Panc1 (cell line): ENCODE data around the gene NFKB1. TPM values are rescaled to one million over a fixed set of nuclear protein-coding genes. Genes with fewer than 3 reads are reported as not detected.

ENCODE experiments used
- ATAC-seq: fragments of 200-7000 bp; cut with Tn5 transposase; 2 replicates; pipeline ENCODE4 v1.9.1; 2020; ENCODE audit warnings: mild to moderate bottlenecking, moderate library complexity
- BruUV-seq: library from RNA; stranded (reverse); fragments of 400-500 nt; replicated peaks from 2 replicates; lab custom pipeline; 2021; lab: Mats Ljungman, UMichigan
- CTCF ChIA-PET: fragments of 300-600 bp; sonication (Branson Sonifier 250); formaldehyde crosslinking; loops from one replicate; lab custom pipeline; 2022; ENCODE audit warnings: antibody characterized with exemption; lab: Charles Lee
- POLR2A ChIA-PET: fragments of 300-600 bp; sonication (Branson Sonifier 250); formaldehyde crosslinking; loops from one replicate; lab custom pipeline; 2022; ENCODE audit warnings: antibody characterized with exemption; lab: Charles Lee
- DNase-seq: peaks from one replicate; pipeline ENCODE4 v3.0.0-alpha.2; 2010; ENCODE audit warnings: low read depth, low spot score
- H3K27ac ChIP-seq: 2 replicates; pipeline ENCODE4 v1.5.1; 2011; ENCODE audit warnings: mild to moderate bottlenecking, low read length, inconsistent platforms
- H3K27me3 ChIP-seq: fragments of 200-500 bp; sonication (Bioruptor generic); 2 replicates; pipeline ENCODE4 v1.6.0; 2014; ENCODE audit warnings: low read length, inconsistent platforms; ENCODE audit not compliant: control insufficient read depth, insufficient read depth
- H3K36me3 ChIP-seq: fragments of 200-500 bp; sonication (Bioruptor generic); 2 replicates; pipeline ENCODE4 v1.5.1; 2014; ENCODE audit warnings: inconsistent platforms, mild to moderate bottlenecking, low read length, moderate library complexity; ENCODE audit not compliant: control insufficient read depth, insufficient read depth
- H3K4me1 ChIP-seq: 2 replicates; pipeline ENCODE4 v1.5.1; 2011; ENCODE audit warnings: inconsistent platforms, mild to moderate bottlenecking, low read length, moderate library complexity; ENCODE audit not compliant: control insufficient read depth, insufficient read depth
- H3K4me3 ChIP-seq, 2 experiments: 2 replicates each; pipeline ENCODE4 v1.5.1; 2011 to 2012; ENCODE audit warnings: low read depth in 2 of 2, low read length in 2 of 2, mild to moderate bottlenecking in 2 of 2, inconsistent platforms in 1 of 2, moderate library complexity in 1 of 2
- H3K9me3 ChIP-seq: fragments of 200-500 bp; sonication (Bioruptor generic); 2 replicates; pipeline ENCODE4 v1.5.1; 2014; ENCODE audit warnings: low read depth, mild to moderate bottlenecking, inconsistent platforms, low read length, moderate library complexity; ENCODE audit not compliant: control insufficient read depth, insufficient read depth
- CTCF ChIP-seq: fragments of 450-650 bp; IDR thresholded peaks from 2 replicates; pipeline ENCODE4 v1.5.1; 2017; ENCODE audit warnings: mild to moderate bottlenecking
- POLR2AphosphoS5 ChIP-seq: IDR thresholded peaks from 2 replicates; pipeline ENCODE4 v1.6.1; 2012; ENCODE audit warnings: mild to moderate bottlenecking, low read depth, low read length, moderate library complexity
- REST ChIP-seq, 2 experiments: IDR thresholded peaks; 2 replicates each; pipeline ENCODE4 v1.6.1; 2011 to 2012; ENCODE audit warnings: low read depth in 2 of 2, control low read depth in 1 of 2, low read length in 1 of 2, mild to moderate bottlenecking in 1 of 2, moderate library complexity in 1 of 2; ENCODE audit not compliant: insufficient read depth in 1 of 2
- SIN3A ChIP-seq: IDR thresholded peaks from 2 replicates; pipeline ENCODE4 v1.6.1; 2012; ENCODE audit warnings: low read depth, mild to moderate bottlenecking, low read length, moderate library complexity, borderline replicate concordance; ENCODE audit not compliant: insufficient read depth
- TCF7L2 ChIP-seq: IDR thresholded peaks from 2 replicates; pipeline ENCODE4 v1.6.1; 2011; ENCODE audit warnings: mild to moderate bottlenecking, low read depth, low read length, inconsistent platforms
- in situ Hi-C: cut with HindIII; loops from 2 replicates; pipeline ENCODE4 v1.10.0; 2016; ENCODE audit warnings: low sequenced_read_pairs, low pct_unique_long_range_greater_than_20kb
- intact Hi-C: fragments of 100-400 bp; cut with micrococcal nuclease; formaldehyde crosslinking; loops from one replicate; pipeline ENCODE4 v1.10.0; 2022; ENCODE audit not compliant: unreplicated experiment
- total RNA-seq: library from RNA; stranded (reverse); gene quantifications from one replicate; pipeline ENCODE4 v1.2.1, GENCODE V29; 2021; ENCODE audit not compliant: unreplicated experiment

NFKB1 gene
- total RNA-seq, 1 experiment from 2014 or later = 29.0 TPM

GRCh38 chr4:102565696-102566095 is 64.5 kb downstream of the NFKB1 start:
- H3K9me3 ChIP-seq = no peaks in the 10 kb centered on the region
- TF ChIP-seq CTCF = no peak
- TF ChIP-seq TCF7L2 = no peak
- TF ChIP-seq SIN3A = no peak
- TF ChIP-seq POLR2AphosphoS5 = no peak
- no peak for TF ChIP-seq REST (IDR thresholded peaks at IDR 0.05; ENCODE audit: insufficient read depth in 1 of 2, low read depth in 2 of 2, low read length in 1 of 2)
- H3K36me3 ChIP-seq = no peaks in the 10 kb centered on the region; the same call in 1 of the 2 replicates
- no peaks in the 10 kb centered on the region for H3K4me1 ChIP-seq
- no TSS peak for BruUV-seq
- DNase-seq (no peak), ATAC-seq (no peak)
- no peaks in the 10 kb centered on the region for H3K27me3 ChIP-seq
- ChIA-PET POLR2A (no interaction called here), CTCF (no interaction called here)
- intact Hi-C loops = no loop called here
- H3K27ac ChIP-seq = no peak overlapping the region
- H3K4me3 ChIP-seq = no peak overlapping the region
- in situ Hi-C loops = no loop called here

- no peak for ATAC-seq
- CTCF ChIA-PET = no interaction called here
- no peak for DNase-seq
- POLR2A ChIA-PET = no interaction called here
- no peak overlapping the region for H3K27ac ChIP-seq
- H3K4me3 ChIP-seq = no peak overlapping the region
- no peaks in the 10 kb centered on the region for H3K4me1 ChIP-seq
- no peaks in the 10 kb centered on the region; the same call in 1 of the 2 replicates for H3K36me3 ChIP-seq
- intact Hi-C loops = no loop called here
- H3K9me3 ChIP-seq = no peaks in the 10 kb centered on the region
- no TSS peak for BruUV-seq
- no peaks in the 10 kb centered on the region for H3K27me3 ChIP-seq
- no peak for TF ChIP-seq SIN3A
- no peak for TF ChIP-seq TCF7L2
- TF ChIP-seq CTCF = no peak
- no peak for TF ChIP-seq REST (IDR thresholded peaks at IDR 0.05; ENCODE audit: insufficient read depth in 1 of 2, low read depth in 2 of 2, low read length in 1 of 2)
- no peak for TF ChIP-seq POLR2AphosphoS5
- in situ Hi-C loops = no loop called here
Observed at GRCh38 chr4:102566426-102566825, 65.3 kb downstream of the NFKB1 start.
